HepG2 (cell line): ENCODE results near the gene VAT1L.

Source experiments
- ARNTL ChIP-seq: sonication (generic); formaldehyde crosslinking; IDR thresholded peaks from 2 replicates; pipeline ENCODE4 v1.4.0; 2020; ENCODE audit warnings: mild to moderate bottlenecking, missing genetic modification reagents
- GZF1 ChIP-seq: sonication (generic); formaldehyde crosslinking; IDR thresholded peaks from 2 replicates; pipeline ENCODE4 v1.5.1; 2020; ENCODE audit warnings: mild to moderate bottlenecking, missing genetic modification reagents
- NR2C2 ChIP-seq: sonication (generic); formaldehyde crosslinking; IDR thresholded peaks from 2 replicates; pipeline ENCODE4 v1.4.0; 2020; ENCODE audit warnings: missing genetic modification reagents, mild to moderate bottlenecking, moderate library complexity, borderline replicate concordance
- PRDM10 ChIP-seq: sonication (generic); formaldehyde crosslinking; IDR thresholded peaks from 2 replicates; pipeline ENCODE4 v1.4.0; 2020; ENCODE audit warnings: low read depth, missing genetic modification reagents
- SP2 ChIP-seq: sonication (generic); formaldehyde crosslinking; IDR thresholded peaks from 2 replicates; pipeline ENCODE4 v1.5.1; 2020; ENCODE audit warnings: mild to moderate bottlenecking, missing genetic modification reagents
- ZNF24 ChIP-seq: fragments of 450-650 bp; IDR thresholded peaks from 2 replicates; pipeline ENCODE4 v1.6.1; 2017; ENCODE audit warnings: antibody characterized with exemption, mild to moderate bottlenecking
- TF ChIP-seq, protein P1 (sequence below): sonication (generic); formaldehyde crosslinking; IDR thresholded peaks from 2 replicates; pipeline ENCODE4 v1.4.0; 2020; ENCODE audit warnings: missing genetic modification reagents, borderline replicate concordance

- TF ChIP-seq, protein P1, sequence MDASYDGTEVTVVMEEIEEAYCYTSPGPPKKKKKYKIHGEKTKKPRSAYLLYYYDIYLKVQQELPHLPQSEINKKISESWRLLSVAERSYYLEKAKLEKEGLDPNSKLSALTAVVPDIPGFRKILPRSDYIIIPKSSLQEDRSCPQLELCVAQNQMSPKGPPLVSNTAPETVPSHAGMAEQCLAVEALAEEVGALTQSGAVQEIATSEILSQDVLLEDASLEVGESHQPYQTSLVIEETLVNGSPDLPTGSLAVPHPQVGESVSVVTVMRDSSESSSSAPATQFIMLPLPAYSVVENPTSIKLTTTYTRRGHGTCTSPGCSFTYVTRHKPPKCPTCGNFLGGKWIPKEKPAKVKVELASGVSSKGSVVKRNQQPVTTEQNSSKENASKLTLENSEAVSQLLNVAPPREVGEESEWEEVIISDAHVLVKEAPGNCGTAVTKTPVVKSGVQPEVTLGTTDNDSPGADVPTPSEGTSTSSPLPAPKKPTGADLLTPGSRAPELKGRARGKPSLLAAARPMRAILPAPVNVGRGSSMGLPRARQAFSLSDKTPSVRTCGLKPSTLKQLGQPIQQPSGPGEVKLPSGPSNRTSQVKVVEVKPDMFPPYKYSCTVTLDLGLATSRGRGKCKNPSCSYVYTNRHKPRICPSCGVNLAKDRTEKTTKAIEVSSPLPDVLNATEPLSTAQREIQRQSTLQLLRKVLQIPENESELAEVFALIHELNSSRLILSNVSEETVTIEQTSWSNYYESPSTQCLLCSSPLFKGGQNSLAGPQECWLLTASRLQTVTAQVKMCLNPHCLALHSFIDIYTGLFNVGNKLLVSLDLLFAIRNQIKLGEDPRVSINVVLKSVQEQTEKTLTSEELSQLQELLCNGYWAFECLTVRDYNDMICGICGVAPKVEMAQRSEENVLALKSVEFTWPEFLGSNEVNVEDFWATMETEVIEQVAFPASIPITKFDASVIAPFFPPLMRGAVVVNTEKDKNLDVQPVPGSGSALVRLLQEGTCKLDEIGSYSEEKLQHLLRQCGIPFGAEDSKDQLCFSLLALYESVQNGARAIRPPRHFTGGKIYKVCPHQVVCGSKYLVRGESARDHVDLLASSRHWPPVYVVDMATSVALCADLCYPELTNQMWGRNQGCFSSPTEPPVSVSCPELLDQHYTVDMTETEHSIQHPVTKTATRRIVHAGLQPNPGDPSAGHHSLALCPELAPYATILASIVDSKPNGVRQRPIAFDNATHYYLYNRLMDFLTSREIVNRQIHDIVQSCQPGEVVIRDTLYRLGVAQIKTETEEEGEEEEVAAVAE (CRISPR knock-in tag): no peak
- no peak for TF ChIP-seq PRDM10
- TF ChIP-seq ARNTL (CRISPR knock-in tag): no peak
- TF ChIP-seq NR2C2 (CRISPR knock-in tag): no peak
- no peak for TF ChIP-seq SP2 (CRISPR knock-in tag)
- no peak for TF ChIP-seq GZF1
- no peak for TF ChIP-seq ZNF24
These were observed 127.7 kb downstream of the VAT1L start for GRCh38 chr16:77916111-77916510.
